GM12875 (cell line): ENCODE results near the gene MAP4K2.

Experiments
- H3K4me3 ChIP-seq: one replicate; pipeline ENCODE4 v1.5.1; 2011; ENCODE audit warnings: low read depth, low read length, control low read depth
- TF ChIP-seq, protein P1 (sequence below): IDR thresholded peaks from 2 replicates; pipeline ENCODE4 v1.5.1; 2011; ENCODE audit warnings: low read depth, mild to moderate bottlenecking, control low read depth, inconsistent platforms, low read length, moderate library complexity, borderline replicate concordance; ENCODE audit not compliant: insufficient read depth

The MAP4K2 gene

DNA sequence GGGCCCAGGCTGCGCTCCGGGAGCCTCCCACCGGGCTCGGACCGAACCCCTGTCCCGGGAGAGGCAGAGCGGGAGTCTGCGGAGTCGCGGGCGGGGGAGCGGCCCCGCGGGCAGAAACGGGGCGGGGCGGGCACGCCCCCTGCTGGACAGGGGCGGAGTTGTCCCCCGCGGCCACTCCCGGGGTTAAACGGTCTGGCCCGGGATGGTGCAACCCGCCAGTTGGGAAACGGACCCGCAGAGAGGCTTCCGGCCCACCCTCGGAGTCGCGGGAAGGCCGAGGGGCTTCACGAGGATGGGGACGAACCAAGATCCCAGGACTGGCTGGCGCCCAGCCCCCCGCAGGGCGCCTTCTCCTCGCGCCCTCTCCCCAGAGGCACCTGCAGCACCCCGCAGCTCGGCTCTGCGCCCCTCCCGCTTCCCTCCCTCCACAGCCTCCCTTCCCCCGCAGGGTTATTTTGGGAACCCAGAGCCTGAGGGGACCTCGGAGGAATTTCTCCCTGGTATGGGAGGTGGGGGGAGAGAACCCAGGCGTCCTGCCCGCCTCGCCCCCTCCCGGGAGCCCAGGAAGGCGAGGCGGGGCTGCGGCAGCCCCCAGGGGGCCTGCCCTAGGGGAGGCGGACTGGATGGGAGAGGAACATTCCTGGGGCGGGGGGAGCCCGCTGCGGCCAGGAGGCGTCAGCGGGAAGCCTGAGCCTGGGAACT, 60.0 kb downstream of the MAP4K2 start:
- TF ChIP-seq, protein P1, sequence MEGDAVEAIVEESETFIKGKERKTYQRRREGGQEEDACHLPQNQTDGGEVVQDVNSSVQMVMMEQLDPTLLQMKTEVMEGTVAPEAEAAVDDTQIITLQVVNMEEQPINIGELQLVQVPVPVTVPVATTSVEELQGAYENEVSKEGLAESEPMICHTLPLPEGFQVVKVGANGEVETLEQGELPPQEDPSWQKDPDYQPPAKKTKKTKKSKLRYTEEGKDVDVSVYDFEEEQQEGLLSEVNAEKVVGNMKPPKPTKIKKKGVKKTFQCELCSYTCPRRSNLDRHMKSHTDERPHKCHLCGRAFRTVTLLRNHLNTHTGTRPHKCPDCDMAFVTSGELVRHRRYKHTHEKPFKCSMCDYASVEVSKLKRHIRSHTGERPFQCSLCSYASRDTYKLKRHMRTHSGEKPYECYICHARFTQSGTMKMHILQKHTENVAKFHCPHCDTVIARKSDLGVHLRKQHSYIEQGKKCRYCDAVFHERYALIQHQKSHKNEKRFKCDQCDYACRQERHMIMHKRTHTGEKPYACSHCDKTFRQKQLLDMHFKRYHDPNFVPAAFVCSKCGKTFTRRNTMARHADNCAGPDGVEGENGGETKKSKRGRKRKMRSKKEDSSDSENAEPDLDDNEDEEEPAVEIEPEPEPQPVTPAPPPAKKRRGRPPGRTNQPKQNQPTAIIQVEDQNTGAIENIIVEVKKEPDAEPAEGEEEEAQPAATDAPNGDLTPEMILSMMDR = peak; percentile 96
- H3K4me3 ChIP-seq = peak overlapping the region; percentile 64

DNA sequence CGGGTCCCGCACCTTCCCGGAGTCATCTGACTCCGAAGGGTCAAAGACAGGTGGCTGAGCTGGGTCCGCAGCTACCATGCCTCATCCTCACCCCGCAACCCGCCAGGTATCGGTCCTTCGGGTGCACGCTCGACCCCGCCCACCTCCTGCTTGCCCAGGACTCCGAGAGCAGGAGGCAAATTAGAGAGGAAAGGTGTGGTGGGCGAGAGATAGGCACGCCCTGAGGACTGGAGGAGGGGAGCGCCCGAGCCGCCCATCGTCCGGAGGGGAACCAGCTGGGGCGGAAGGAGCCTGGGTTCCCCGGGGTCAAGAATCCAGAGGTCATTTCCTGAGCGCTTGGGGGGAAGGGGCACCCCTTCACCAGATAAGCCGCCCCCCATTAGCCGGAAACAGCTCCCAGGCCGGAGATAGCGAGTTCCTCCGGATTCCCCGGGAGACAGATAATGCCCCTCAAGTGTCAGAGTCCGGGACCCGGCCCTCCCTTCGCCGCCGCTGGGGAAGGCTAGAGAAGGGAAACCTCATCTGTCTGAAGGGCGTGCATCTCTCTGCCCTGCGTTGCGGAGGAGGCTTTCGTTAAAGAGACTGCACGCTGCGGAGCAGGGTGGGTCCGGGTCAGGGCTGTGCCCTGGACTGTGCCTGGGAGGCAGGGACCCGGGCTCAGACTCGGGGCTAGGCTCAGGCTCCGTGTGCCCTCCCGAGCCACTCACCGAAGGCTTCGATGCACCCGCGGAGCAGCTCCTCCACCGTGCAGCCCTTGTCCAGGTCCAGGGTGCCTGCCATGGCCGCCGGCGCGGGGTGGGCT, 60.7 kb downstream of the MAP4K2 start:
- TF ChIP-seq, protein P1 = no peak
- peak overlapping the region; percentile 64 for H3K4me3 ChIP-seq

DNA sequence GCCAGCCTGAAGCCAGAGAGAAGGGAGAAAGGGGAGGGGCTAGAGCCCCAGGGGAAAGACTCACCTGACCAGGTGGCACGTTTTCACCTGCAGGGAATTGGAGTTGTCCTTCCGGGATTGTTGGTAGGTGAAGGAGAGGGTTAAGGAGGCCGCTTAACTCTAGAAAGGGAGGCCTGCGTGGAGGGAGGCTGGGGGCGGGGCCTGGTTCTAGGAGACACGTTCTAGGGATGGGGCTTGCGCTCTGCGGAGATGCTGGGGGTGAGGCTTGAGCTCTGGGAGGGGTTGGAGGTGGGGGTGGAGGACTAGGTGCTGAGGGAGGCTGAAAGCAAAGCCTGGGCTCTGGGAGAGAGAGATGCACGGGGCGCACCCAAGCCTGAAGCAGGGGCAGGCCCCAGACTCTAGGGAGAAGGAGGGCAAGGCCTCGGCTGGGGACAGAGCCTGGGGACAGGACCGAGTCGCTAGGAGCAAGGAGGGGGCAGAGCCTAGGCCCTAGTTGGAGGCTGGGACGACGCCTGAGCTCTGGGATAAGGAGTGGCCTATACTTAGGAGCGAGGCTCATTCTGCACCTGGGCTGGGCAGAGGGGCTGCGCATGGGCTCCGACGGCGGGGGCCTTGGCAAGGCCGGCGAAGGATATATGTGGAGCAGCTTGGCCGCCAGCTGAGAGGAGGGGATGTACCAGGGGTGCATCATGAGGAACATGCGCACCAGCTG, 61.5 kb downstream of the MAP4K2 start:
- no peak overlapping the region for H3K4me3 ChIP-seq
- TF ChIP-seq, protein P1 = no peak

DNA sequence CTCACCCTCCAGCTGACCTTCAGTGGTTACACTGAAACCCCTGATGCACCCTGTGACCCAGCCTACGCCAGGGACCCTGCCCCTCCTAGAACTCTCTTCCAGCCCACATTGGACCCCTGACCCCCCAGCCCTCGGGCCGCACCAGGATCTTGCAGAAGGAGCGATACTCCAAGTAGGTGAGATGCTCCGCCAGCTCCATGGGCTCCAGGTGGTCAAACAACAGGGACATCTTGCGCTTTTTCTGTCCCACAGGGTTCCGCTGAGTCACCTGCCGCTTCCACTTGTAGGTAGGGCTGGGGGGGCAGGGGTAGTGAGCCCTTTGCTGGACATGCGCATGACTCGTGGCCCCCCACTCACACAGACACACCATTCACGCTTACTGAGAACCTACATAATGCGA, 63.1 kb downstream of the MAP4K2 start:
- TF ChIP-seq, protein P1 = no peak

DNA sequence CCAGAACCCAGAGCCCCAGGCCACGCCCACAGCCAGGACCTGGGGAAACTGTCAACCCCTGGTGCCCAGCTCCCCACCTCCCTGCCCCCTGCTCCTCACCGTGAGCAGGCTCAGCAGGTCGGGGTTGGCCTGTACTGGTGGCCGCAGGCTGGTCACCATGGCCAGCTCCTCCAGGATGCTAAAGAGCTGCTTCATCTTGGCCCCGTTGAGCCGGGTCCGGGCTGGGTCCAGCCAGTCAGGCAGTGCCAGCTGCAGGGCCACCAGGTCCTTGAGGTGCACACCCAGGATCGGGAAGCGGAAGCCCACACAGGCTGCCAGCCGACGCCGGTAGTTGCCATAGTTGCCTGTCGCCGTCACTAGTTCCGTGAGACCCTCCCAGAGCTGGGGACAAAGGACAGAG, 66.4 kb downstream of the MAP4K2 start:
- TF ChIP-seq, protein P1 = no peak

More for the DNA sequence above, 63.1 kb downstream of the MAP4K2 start:
- no peak overlapping the region for H3K4me3 ChIP-seq

DNA sequence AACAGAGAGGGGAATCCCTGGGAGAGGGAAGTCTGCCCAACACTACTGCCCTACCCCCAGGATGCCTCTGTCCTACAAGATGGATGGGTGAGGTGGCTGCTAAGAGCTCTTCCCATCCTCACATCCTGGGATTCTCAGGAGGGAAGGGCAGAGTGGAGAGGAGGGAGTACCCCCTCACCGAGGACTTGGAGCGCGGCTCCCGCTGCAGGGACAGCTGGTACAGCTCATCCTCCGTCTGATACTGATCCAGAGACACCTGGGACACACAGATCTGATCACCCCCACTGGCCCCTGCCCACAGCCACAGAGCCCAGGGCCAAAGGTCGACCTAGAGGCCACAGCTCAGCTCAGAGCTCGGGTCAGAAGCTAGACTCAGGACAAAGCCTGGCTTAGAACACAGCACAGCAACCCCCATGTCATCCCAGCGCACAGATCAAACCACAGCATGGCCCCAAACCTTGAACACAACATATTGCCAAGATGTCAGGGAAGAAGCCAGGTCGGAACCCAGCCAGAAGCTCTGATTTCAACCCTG, 67.2 kb downstream of the MAP4K2 start:
- H3K4me3 ChIP-seq = no peak overlapping the region
- TF ChIP-seq, protein P1 = no peak

More for the DNA sequence above, 66.4 kb downstream of the MAP4K2 start:
- H3K4me3 ChIP-seq = no peak overlapping the region
